Measurements from ENCODE around the gene ZC2HC1B. TPM values are rescaled to one million over a fixed set of nuclear protein-coding genes. Genes with fewer than 3 reads are reported as not detected.

Gene ZC2HC1B, protein sequence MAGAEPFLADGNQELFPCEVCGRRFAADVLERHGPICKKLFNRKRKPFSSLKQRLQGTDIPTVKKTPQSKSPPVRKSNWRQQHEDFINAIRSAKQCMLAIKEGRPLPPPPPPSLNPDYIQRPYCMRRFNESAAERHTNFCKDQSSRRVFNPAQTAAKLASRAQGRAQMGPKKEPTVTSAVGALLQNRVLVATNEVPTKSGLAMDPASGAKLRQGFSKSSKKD
- not detected for polyA plus RNA-seq (2013)

DNA sequence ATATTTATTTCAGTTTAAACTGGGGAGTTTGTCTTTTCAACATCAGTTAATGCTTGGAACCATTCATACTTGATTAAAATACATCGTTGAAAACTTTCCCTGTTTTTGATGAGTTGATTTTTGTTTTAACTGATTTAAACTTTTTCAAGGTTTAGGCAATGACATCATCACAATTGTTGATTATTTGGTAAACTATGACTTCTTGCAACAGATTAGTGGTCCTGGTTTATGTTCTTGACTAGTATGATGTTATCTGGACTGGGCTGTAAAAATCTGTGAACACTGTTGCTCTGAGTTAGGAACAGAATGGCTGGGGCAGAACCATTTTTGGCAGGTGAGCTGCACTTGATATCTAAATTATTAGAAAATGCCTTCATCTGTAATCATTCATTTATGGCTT lies at the start of gene ZC2HC1B:
Gene ZC2HC1B (plus strand): TSS at position 241 of the 400 bp plus-strand sequence. CDS start 66 bp downstream, at position 307.
- peaks cover 12 to 59% (median 38%) of the 10 kb centered on the region in 4 experiments for H3K36me3 ChIP-seq (ENCODE audit: control insufficient read depth in 4 of 4, insufficient read depth in 4 of 4, low read length in 3 of 4)

DNA sequence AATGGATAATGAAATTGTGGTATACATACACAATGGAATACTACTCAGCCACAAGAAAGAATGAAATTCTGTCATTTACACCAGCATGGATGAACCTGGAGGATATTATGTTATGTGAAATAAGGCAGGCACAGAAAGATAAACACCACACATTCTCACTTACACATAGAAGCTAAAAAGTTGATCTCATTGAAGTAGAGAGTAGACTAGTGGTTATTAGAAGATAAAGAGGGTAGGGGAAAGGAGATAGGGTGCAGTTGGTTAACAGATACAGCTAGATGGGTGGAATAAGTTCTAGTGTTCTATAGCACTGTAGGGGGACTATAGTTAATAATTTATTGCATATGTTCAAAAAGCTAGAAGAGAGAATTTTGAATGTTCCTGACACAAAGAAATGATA lies 46.7 kb upstream of the ZC2HC1B start:
- Histone ChIP-seq H3K27me3 (replicated peaks in 2 of 5; ENCODE audit: control insufficient read depth in 4 of 5, insufficient read depth in 5 of 5, low read length in 4 of 5) (no peaks in the 10 kb centered on the region), H3K4me1 (ENCODE audit: control extremely low read depth in 1 of 4, control insufficient read depth in 4 of 4, insufficient read depth in 4 of 4, low read length in 3 of 4) (no peaks in the 10 kb centered on the region), H3K9me3 (ENCODE audit: control extremely low read depth in 1 of 5, control insufficient read depth in 4 of 5, insufficient read depth in 2 of 5, low read depth in 1 of 5, low read length in 4 of 5) (no peaks in the 10 kb centered on the region), H3K36me3 (ENCODE audit: control insufficient read depth in 4 of 4, insufficient read depth in 4 of 4, low read length in 3 of 4) (peaks cover 0 to 7% (median 1%) of the 10 kb centered on the region in 4 experiments), H3K4me3 (ENCODE audit: control insufficient read depth in 1 of 7, extremely low read depth in 1 of 7, insufficient read depth in 4 of 7, low read depth in 2 of 7, low read length in 6 of 7) (no peak overlapping the region), H3K27ac (ENCODE audit: insufficient read depth in 1 of 2, low read depth in 1 of 2, low read length in 2 of 2, poor library complexity in 1 of 2, severe bottlenecking in 2 of 2) (no peak overlapping the region)
- DNase-seq: no peak
- POLR2A ChIA-PET: no interaction called here
- CTCF ChIA-PET: no interaction called here

More for the DNA sequence above, at the start of gene ZC2HC1B:
- H3K9me3 ChIP-seq (ENCODE audit: control extremely low read depth in 1 of 5, control insufficient read depth in 4 of 5, insufficient read depth in 2 of 5, low read depth in 1 of 5, low read length in 4 of 5): peaks cover 0 to 6% (median 0%) of the 10 kb centered on the region in 5 experiments
- CTCF ChIA-PET: no interaction called here
- no peak within 1 kb of the TSS for H3K27ac ChIP-seq (ENCODE audit: insufficient read depth in 1 of 2, low read depth in 1 of 2, low read length in 2 of 2, poor library complexity in 1 of 2, severe bottlenecking in 2 of 2)
- POLR2A ChIA-PET: no interaction called here
- no peak within 1 kb of the TSS for H3K4me3 ChIP-seq (ENCODE audit: control insufficient read depth in 1 of 7, extremely low read depth in 1 of 7, insufficient read depth in 4 of 7, low read depth in 2 of 7, low read length in 6 of 7)
- H3K27me3 ChIP-seq (replicated peaks in 2 of 5; ENCODE audit: control insufficient read depth in 4 of 5, insufficient read depth in 5 of 5, low read length in 4 of 5): no peaks in the 10 kb centered on the region
- no CpG with 5 or more reads among the region's 1 CpG for WGBS (ENCODE audit: insufficient coverage)
- DNase-seq: no peak
- no peaks in the 10 kb centered on the region for H3K4me1 ChIP-seq (ENCODE audit: control extremely low read depth in 1 of 4, control insufficient read depth in 4 of 4, insufficient read depth in 4 of 4, low read length in 3 of 4)

DNA sequence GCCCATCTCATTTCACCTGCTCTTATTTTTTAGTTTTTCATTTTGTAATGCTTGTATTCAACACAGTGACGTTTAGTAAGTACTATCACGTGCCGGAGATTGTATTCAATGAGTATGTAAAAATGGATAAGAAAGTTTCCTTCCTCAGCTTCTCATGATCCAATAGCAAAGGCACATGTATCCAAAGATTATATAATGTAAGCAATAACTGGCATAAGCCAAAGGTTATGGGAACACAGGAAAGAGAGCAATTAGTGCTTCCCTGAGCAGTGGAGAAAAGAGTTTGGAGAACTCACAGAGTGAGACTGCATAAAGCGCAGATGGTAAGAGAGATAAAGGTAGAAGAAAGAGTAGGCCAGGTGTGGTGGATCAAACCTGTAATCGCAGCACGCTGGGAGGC lies 42.9 kb upstream of the ZC2HC1B start:
- Histone ChIP-seq H3K27ac (ENCODE audit: insufficient read depth in 1 of 2, low read depth in 1 of 2, low read length in 2 of 2, poor library complexity in 1 of 2, severe bottlenecking in 2 of 2) (no peak overlapping the region), H3K4me3 (ENCODE audit: control insufficient read depth in 1 of 7, extremely low read depth in 1 of 7, insufficient read depth in 4 of 7, low read depth in 2 of 7, low read length in 6 of 7) (no peak overlapping the region), H3K36me3 (ENCODE audit: control insufficient read depth in 4 of 4, insufficient read depth in 4 of 4, low read length in 3 of 4) (peaks cover 0 to 7% (median 3%) of the 10 kb centered on the region in 4 experiments), H3K27me3 (replicated peaks in 2 of 5; ENCODE audit: control insufficient read depth in 4 of 5, insufficient read depth in 5 of 5, low read length in 4 of 5) (no peaks in the 10 kb centered on the region), H3K9me3 (ENCODE audit: control extremely low read depth in 1 of 5, control insufficient read depth in 4 of 5, insufficient read depth in 2 of 5, low read depth in 1 of 5, low read length in 4 of 5) (no peaks in the 10 kb centered on the region), H3K4me1 (ENCODE audit: control extremely low read depth in 1 of 4, control insufficient read depth in 4 of 4, insufficient read depth in 4 of 4, low read length in 3 of 4) (no peaks in the 10 kb centered on the region)
- POLR2A ChIA-PET: no interaction called here
- 86% methylated on average over 1 of the region's 6 CpGs for WGBS (ENCODE audit: insufficient coverage)
- CTCF ChIA-PET: interaction anchor here (0.9 to 1.2 kb wide), 2 partner anchors 12 to 98 kb away, joined by 3 read pairs; no protein-coding TSS in a partner anchor
- DNase-seq: no peak

DNA sequence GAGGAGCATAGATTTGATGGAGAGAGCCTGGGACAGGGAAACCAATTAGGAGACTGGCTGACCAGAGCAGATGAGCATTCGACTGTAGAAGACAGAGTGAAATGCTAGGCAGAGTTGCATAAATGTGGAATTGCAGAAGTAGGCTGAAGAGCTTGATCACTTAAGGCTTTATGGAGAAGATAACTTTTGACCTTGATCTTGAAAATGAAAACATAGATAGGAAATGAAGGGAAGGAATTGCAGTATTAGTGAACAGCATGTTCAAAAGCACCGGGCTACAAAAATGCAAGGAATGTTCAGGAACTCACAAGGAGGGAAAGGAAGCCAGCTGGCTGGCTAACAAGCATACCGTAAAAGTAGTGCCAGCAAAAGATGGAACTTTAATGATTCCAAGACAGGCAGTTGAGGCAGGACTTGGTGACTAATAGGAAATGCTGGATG lies 41.7 kb upstream of the ZC2HC1B start:
- ChIA-PET POLR2A (interaction anchor here (0.5 kb wide), 1 partner anchor 1450 kb away, joined by 3 read pairs; no protein-coding TSS in a partner anchor), CTCF (interaction anchor here (0.6 to 1.1 kb wide), 2 partner anchors 26 to 42 kb away, joined by 3 read pairs; no protein-coding TSS in a partner anchor)
- H3K4me1 ChIP-seq (ENCODE audit: control extremely low read depth in 1 of 4, control insufficient read depth in 4 of 4, insufficient read depth in 4 of 4, low read length in 3 of 4): no peaks in the 10 kb centered on the region
- no peak overlapping the region for H3K4me3 ChIP-seq (ENCODE audit: control insufficient read depth in 1 of 7, extremely low read depth in 1 of 7, insufficient read depth in 4 of 7, low read depth in 2 of 7, low read length in 6 of 7)
- no peak for DNase-seq
- H3K27ac ChIP-seq (ENCODE audit: insufficient read depth in 1 of 2, low read depth in 1 of 2, low read length in 2 of 2, poor library complexity in 1 of 2, severe bottlenecking in 2 of 2): no peak overlapping the region
- WGBS (ENCODE audit: insufficient coverage): 100% methylated on average over 3 of the region's 3 CpGs
- peaks cover 0 to 5% (median 4%) of the 10 kb centered on the region in 4 experiments for H3K36me3 ChIP-seq (ENCODE audit: control insufficient read depth in 4 of 4, insufficient read depth in 4 of 4, low read length in 3 of 4)
- H3K9me3 ChIP-seq (ENCODE audit: control extremely low read depth in 1 of 5, control insufficient read depth in 4 of 5, insufficient read depth in 2 of 5, low read depth in 1 of 5, low read length in 4 of 5): no peaks in the 10 kb centered on the region
- no peaks in the 10 kb centered on the region for H3K27me3 ChIP-seq (replicated peaks in 2 of 5; ENCODE audit: control insufficient read depth in 4 of 5, insufficient read depth in 5 of 5, low read length in 4 of 5)

DNA sequence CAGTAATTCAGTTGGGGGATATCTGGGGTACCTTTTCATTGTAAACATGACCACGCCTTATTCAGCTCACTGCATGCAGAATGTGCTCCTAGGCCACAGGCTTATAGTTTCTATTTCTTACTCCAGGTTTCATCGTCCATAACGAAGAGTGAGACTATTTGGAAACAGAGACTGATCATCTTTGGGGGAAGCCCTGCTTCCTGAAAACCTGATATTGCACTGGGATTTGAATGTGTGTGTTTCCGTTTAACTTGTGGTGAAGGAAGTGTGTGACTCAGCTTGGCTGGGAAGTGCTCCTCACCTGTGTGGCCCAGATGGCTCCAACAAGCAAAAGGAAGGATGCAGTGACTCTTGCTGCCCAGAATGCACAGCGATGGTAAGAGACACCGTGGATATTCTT lies 40.7 kb upstream of the ZC2HC1B start:
- POLR2A ChIA-PET: no interaction called here
- peak in 1 of 3 donors; percentile 10 for DNase-seq
- Histone ChIP-seq H3K4me1 (ENCODE audit: control extremely low read depth in 1 of 4, control insufficient read depth in 4 of 4, insufficient read depth in 4 of 4, low read length in 3 of 4) (no peaks in the 10 kb centered on the region), H3K4me3 (ENCODE audit: control insufficient read depth in 1 of 7, extremely low read depth in 1 of 7, insufficient read depth in 4 of 7, low read depth in 2 of 7, low read length in 6 of 7) (no peak overlapping the region), H3K27me3 (replicated peaks in 2 of 5; ENCODE audit: control insufficient read depth in 4 of 5, insufficient read depth in 5 of 5, low read length in 4 of 5) (no peaks in the 10 kb centered on the region), H3K9me3 (ENCODE audit: control extremely low read depth in 1 of 5, control insufficient read depth in 4 of 5, insufficient read depth in 2 of 5, low read depth in 1 of 5, low read length in 4 of 5) (no peaks in the 10 kb centered on the region), H3K36me3 (ENCODE audit: control insufficient read depth in 4 of 4, insufficient read depth in 4 of 4, low read length in 3 of 4) (peaks cover 0 to 7% (median 4%) of the 10 kb centered on the region in 4 experiments), H3K27ac (ENCODE audit: insufficient read depth in 1 of 2, low read depth in 1 of 2, low read length in 2 of 2, poor library complexity in 1 of 2, severe bottlenecking in 2 of 2) (no peak overlapping the region)
- 44% methylated on average over 5 of the region's 6 CpGs for WGBS (ENCODE audit: insufficient coverage)
- CTCF ChIA-PET: interaction anchor here (1.1 kb wide), 1 partner anchor 43 kb away, joined by 3 read pairs; no protein-coding TSS in a partner anchor

DNA sequence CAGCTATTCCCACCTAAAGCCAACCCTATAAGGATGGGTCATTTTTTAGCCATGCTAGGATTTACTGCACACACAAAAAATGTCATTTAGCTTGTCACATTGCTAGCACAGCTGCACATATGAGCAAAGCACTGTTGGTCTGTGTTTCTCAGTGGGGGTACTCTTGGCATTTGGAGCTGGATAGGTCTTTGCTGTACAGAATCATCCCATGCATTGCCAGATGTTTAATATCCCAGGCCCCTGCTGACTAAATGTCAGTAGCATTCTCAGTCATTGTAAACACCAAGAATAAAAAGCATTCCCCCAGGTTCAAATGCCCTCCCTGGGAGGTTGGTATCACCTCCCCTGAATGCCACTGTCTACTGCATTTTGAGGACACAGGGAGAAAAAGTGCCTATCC lies 35.7 kb upstream of the ZC2HC1B start:
- H3K27me3 ChIP-seq (replicated peaks in 2 of 5; ENCODE audit: control insufficient read depth in 4 of 5, insufficient read depth in 5 of 5, low read length in 4 of 5): no peaks in the 10 kb centered on the region
- H3K4me3 ChIP-seq (ENCODE audit: control insufficient read depth in 1 of 7, extremely low read depth in 1 of 7, insufficient read depth in 4 of 7, low read depth in 2 of 7, low read length in 6 of 7): no peak overlapping the region
- ChIA-PET CTCF (interaction anchor here (1.2 kb wide), 1 partner anchor 70 kb away, joined by 3 read pairs; no protein-coding TSS in a partner anchor), POLR2A (no interaction called here)
- no peak for DNase-seq
- peaks cover 0 to 3% (median 2%) of the 10 kb centered on the region in 4 experiments for H3K36me3 ChIP-seq (ENCODE audit: control insufficient read depth in 4 of 4, insufficient read depth in 4 of 4, low read length in 3 of 4)
- H3K27ac ChIP-seq (ENCODE audit: insufficient read depth in 1 of 2, low read depth in 1 of 2, low read length in 2 of 2, poor library complexity in 1 of 2, severe bottlenecking in 2 of 2): no peak overlapping the region
- H3K9me3 ChIP-seq (ENCODE audit: control extremely low read depth in 1 of 5, control insufficient read depth in 4 of 5, insufficient read depth in 2 of 5, low read depth in 1 of 5, low read length in 4 of 5): no peaks in the 10 kb centered on the region
- no peaks in the 10 kb centered on the region for H3K4me1 ChIP-seq (ENCODE audit: control extremely low read depth in 1 of 4, control insufficient read depth in 4 of 4, insufficient read depth in 4 of 4, low read length in 3 of 4)

DNA sequence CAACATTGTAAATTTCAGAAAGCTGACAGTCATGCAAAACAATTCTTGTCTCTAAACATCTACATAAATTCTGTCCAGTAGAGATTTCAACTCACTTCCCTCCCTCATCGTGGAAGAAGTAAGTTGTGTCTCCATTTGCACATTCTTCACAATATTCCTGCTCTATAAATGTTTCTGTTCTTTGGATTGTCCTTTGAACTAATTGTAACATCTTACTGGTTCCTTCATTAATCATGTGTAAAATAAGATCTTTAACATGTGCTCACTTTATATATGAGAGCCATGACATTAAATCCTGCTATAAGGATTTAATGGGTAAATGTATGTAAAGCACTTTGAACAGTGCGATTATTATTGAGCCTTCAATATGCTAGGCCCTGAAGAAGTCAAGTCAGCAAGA lies 28.1 kb upstream of the ZC2HC1B start:
- Histone ChIP-seq H3K27ac (ENCODE audit: insufficient read depth in 1 of 2, low read depth in 1 of 2, low read length in 2 of 2, poor library complexity in 1 of 2, severe bottlenecking in 2 of 2) (no peak overlapping the region), H3K27me3 (replicated peaks in 2 of 5; ENCODE audit: control insufficient read depth in 4 of 5, insufficient read depth in 5 of 5, low read length in 4 of 5) (no peaks in the 10 kb centered on the region), H3K9me3 (ENCODE audit: control extremely low read depth in 1 of 5, control insufficient read depth in 4 of 5, insufficient read depth in 2 of 5, low read depth in 1 of 5, low read length in 4 of 5) (no peaks in the 10 kb centered on the region), H3K36me3 (ENCODE audit: control insufficient read depth in 4 of 4, insufficient read depth in 4 of 4, low read length in 3 of 4) (no peaks in the 10 kb centered on the region), H3K4me1 (ENCODE audit: control extremely low read depth in 1 of 4, control insufficient read depth in 4 of 4, insufficient read depth in 4 of 4, low read length in 3 of 4) (no peaks in the 10 kb centered on the region), H3K4me3 (ENCODE audit: control insufficient read depth in 1 of 7, extremely low read depth in 1 of 7, insufficient read depth in 4 of 7, low read depth in 2 of 7, low read length in 6 of 7) (no peak overlapping the region)
- ChIA-PET CTCF (no interaction called here), POLR2A (no interaction called here)
- DNase-seq: no peak
- WGBS (ENCODE audit: insufficient coverage): 100% methylated on average over 1 of the region's 2 CpGs
